K562 (cell line): ENCODE measurements around the gene RAP1A. TPM values are rescaled to one million over a fixed set of nuclear protein-coding genes. Genes with fewer than 3 reads are reported as not detected.

Experiments used
- ATAC-seq: fragments of 200-7000 bp; cut with Tn5 transposase; 3 replicates; pipeline ENCODE4 v1.9.1; 2020; ENCODE audit warnings: moderate library complexity
- BruUV-seq: library from RNA; stranded (reverse); fragments of 400-500 nt; replicated peaks from 2 replicates; lab custom pipeline; 2021; lab: Mats Ljungman, UMichigan
- CTCF ChIA-PET: fragments of 300-600 bp; formaldehyde crosslinking; extraction: SDS; loops from one replicate; lab custom pipeline; 2021; ENCODE audit warnings: low intra/inter-chr PET ratio; lab: Yijun Ruan, JAX
- POLR2A ChIA-PET: fragments of 300-600, 350-650 bp; sonication (Branson Sonifier 250); formaldehyde crosslinking; extraction: SDS; loops from one replicate; lab custom pipeline; 2021; ENCODE audit warnings: antibody characterized with exemption, inconsistent platforms; lab: Yijun Ruan, JAX
- DNase-seq, 4 experiments: peaks; one replicate each; pipeline versions ENCODE4 v3.0.0 to v3.0.0-alpha.2; 2011 to 2018; ENCODE audit warnings: low spot score in 3 of 4, mixed read lengths in 3 of 4; ENCODE audit errors: extremely low read depth in 1 of 4
- FAIRE-seq: peaks from 2 replicates; lab custom pipeline; 2011; peaks lifted over from hg19 to GRCh38; lab: Jason Lieb, UNC
- H2AFZ ChIP-seq: 2 replicates; pipeline ENCODE4 v1.6.0; 2011; ENCODE audit warnings: low read depth, low read length, control low read depth, inconsistent platforms
- H3K27ac ChIP-seq: fragments of 200-600 bp; 3 replicates; pipeline ENCODE4 v1.8.0; 2011; ENCODE audit warnings: low read depth, mild to moderate bottlenecking, control low read depth, inconsistent platforms, low read length, moderate library complexity, mixed read lengths; ENCODE audit errors: extremely low read depth
- H3K27me3 ChIP-seq, 2 experiments: fragments of 300-600 bp in 1 of 2; 2 replicates in 1 of 2; 3 replicates in 1 of 2; pipeline versions ENCODE4 v1.6.0 to v1.8.0; 2011; ENCODE audit warnings: inconsistent platforms in 2 of 2, low read length in 2 of 2, mild to moderate bottlenecking in 1 of 2, mixed read lengths in 1 of 2, moderate library complexity in 1 of 2; ENCODE audit not compliant: control insufficient read depth in 2 of 2, insufficient read depth in 2 of 2
- H3K36me3 ChIP-seq: fragments of 300-600 bp; 3 replicates; pipeline ENCODE4 v1.8.0; 2011; ENCODE audit warnings: mild to moderate bottlenecking, low read length, inconsistent platforms; ENCODE audit not compliant: control insufficient read depth, insufficient read depth
- H3K4me1 ChIP-seq, 2 experiments: fragments of 200-600 bp in 1 of 2; replicated peaks in 1 of 2; 2 replicates in 1 of 2; 3 replicates in 1 of 2; pipeline versions ENCODE4 v1.5.1 to v1.8.0; 2011; ENCODE audit warnings: inconsistent platforms in 2 of 2, low read length in 2 of 2, mild to moderate bottlenecking in 1 of 2, mixed read lengths in 1 of 2, moderate library complexity in 1 of 2; ENCODE audit not compliant: control insufficient read depth in 2 of 2, insufficient read depth in 2 of 2
- H3K4me2 ChIP-seq: 2 replicates; pipeline ENCODE4 v1.6.1; 2011; ENCODE audit warnings: low read length, control low read depth, inconsistent platforms, mixed read lengths; ENCODE audit not compliant: insufficient read depth
- H3K4me3 ChIP-seq: fragments of 200-600 bp; sonication (generic), shearing (Covaris generic); 2 replicates; pipeline ENCODE4 v1.5.1; 2016; ENCODE audit warnings: control low read depth, inconsistent platforms
- H3K79me2 ChIP-seq: fragments of 200-600 bp; 3 replicates; pipeline ENCODE4 v1.8.0; 2011; ENCODE audit warnings: low read length, inconsistent platforms; ENCODE audit not compliant: control insufficient read depth, insufficient read depth
- H3K9ac ChIP-seq, 2 experiments: 2 replicates each; pipeline versions ENCODE4 v1.6.0 to v1.6.1; 2011; ENCODE audit warnings: low read depth in 2 of 2, low read length in 2 of 2, control low read depth in 1 of 2, inconsistent platforms in 1 of 2, mild to moderate bottlenecking in 1 of 2, mixed read lengths in 1 of 2; ENCODE audit not compliant: insufficient read depth in 1 of 2
- H3K9me1 ChIP-seq: one replicate; pipeline ENCODE4 v1.6.0; 2011; ENCODE audit warnings: inconsistent platforms, mild to moderate bottlenecking, low read length, moderate library complexity; ENCODE audit not compliant: control insufficient read depth, insufficient read depth
- H3K9me3 ChIP-seq: replicated peaks from 2 replicates; pipeline ENCODE4 v1.5.1; 2011; ENCODE audit warnings: low read depth, low read length, inconsistent platforms; ENCODE audit not compliant: control insufficient read depth, insufficient read depth
- H4K20me1 ChIP-seq: replicated peaks from 2 replicates; pipeline ENCODE4 v1.6.1; 2011; ENCODE audit warnings: low read length, inconsistent platforms, mixed read lengths; ENCODE audit not compliant: control insufficient read depth, insufficient read depth
- CREBBP ChIP-seq: IDR thresholded peaks from one replicate; pipeline ENCODE4 v1.6.1; 2012; ENCODE audit warnings: low read depth, mild to moderate bottlenecking, control low read depth, inconsistent platforms, low read length
- KDM4B ChIP-seq, 2 experiments: fragments of 450-650 bp in 1 of 2; sonication (generic) in 1 of 2; IDR thresholded peaks; 2 replicates each; pipeline ENCODE4 v1.6.1; 2016 to 2017; ENCODE audit warnings: borderline replicate concordance in 2 of 2, antibody characterized with exemption in 1 of 2, low read depth in 1 of 2, mild to moderate bottlenecking in 1 of 2
- ZNF668 ChIP-seq: fragments of 250-450 bp; sonication (Bioruptor Pico); IDR thresholded peaks from 2 replicates; pipeline ENCODE4 v1.8.0; 2022; ENCODE audit warnings: mild to moderate bottlenecking, inconsistent platforms
- WGBS: fragments of 100-300 bp; shearing (Covaris generic); methylation state at CpG from one replicate; pipeline ENCODE4 v1.1.6; 2016; ENCODE audit warnings: low coverage, mixed read lengths; ENCODE audit not compliant: insufficient coverage; ENCODE audit errors: missing lambda C conversion rate; 5-methylcytosine and 5-hydroxymethylcytosine counted together
- in situ Hi-C: fragments of 300-500 bp; cut with MboI; formaldehyde crosslinking; loops from 4 replicates; pipeline ENCODE4 v1.15.0; 2018; ENCODE audit warnings: inconsistent platforms, mixed read lengths
- intact Hi-C: fragments of 100-400 bp; cut with micrococcal nuclease; formaldehyde crosslinking; loops from 2 replicates; pipeline ENCODE4 v1.14.2; 2022
- polyA plus RNA-seq, 8 experiments: library from polyadenylated mRNA; depleted of rRNA in 4 of 8; stranded (reverse) in 5 of 8; unstranded in 3 of 8; fragments of >200 nt; fragmentation: Nextera tagmentation in 2 of 8; fragmentation: Illumina TruSeq in 1 of 8; extraction: Ambion mirVana in 2 of 8; extraction: Trizol in 1 of 8; gene quantifications; 2 replicates each; pipeline versions ENCODE4 v1.2.1 to v1.2.3, GENCODE V29; 2011 to 2014; ENCODE audit warnings: inconsistent platforms in 1 of 8, missing spikeins in 1 of 8
- total RNA-seq, 7 experiments: library from RNA; depleted of rRNA in 6 of 7; stranded (reverse); fragments of >200 nt in 6 of 7; fragmentation: Illumina TruSeq in 2 of 7; extraction: Trizol in 2 of 7; gene quantifications; 2 replicates each; pipeline versions ENCODE4 v1.2.1 to v1.2.3, GENCODE V29; 2011 to 2021; ENCODE audit warnings: low replicate concordance in 1 of 7
- TF ChIP-seq, protein P1 (sequence below): fragments of 450-650 bp; conservative IDR thresholded peaks from 2 replicates; pipeline ENCODE4 v1.6.1; 2016; ENCODE audit warnings: missing genetic modification characterization, low read depth, mild to moderate bottlenecking, control low read depth, missing compliant biosample characterization

RAP1A gene
- total and polyA plus RNA-seq, 9 of the 15 experiments (the other 6 are each of a cell fraction or from before 2014, with no cell fraction given), result 13.4 to 86.2 (median 32.5) TPM

DNA sequence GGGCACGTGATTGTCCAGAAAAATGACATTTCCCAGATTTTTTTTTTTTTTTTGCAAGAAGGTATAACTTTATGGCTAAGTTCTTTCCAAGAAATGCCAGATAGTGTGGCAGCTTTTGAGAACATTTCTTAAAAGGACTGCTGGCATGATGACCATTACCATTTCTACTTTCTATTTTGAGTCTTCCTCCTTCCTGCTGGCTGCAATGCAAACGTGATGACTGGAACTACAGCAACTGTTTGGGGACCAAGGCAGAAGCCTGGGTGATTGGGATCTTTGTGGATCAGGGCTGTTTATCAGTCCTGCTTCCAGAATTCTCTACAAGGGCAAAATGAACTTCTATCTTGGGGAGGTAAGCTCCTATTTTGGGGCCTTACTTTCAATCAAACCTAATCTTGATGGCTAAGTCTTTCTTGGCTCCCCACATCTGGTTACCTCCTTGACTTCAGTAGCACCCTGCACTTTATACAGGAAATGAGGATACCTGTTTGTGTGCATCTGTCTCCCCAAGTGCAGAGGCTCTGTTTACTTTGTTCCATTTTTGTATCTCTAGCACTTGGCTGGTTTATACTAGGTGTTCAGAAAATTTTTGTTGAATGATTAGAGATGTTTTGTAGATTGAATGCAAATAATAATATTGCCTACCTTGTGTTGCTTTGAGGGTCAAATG lies 132.5 kb downstream of the RAP1A start:
- TF ChIP-seq ZNF668 (no peak), KDM4B (IDR thresholded peaks at IDR 0.05; ENCODE audit: borderline replicate concordance in 2 of 2, low read depth in 1 of 2) (no peak), CREBBP (no peak)
- TF ChIP-seq, protein P1, sequence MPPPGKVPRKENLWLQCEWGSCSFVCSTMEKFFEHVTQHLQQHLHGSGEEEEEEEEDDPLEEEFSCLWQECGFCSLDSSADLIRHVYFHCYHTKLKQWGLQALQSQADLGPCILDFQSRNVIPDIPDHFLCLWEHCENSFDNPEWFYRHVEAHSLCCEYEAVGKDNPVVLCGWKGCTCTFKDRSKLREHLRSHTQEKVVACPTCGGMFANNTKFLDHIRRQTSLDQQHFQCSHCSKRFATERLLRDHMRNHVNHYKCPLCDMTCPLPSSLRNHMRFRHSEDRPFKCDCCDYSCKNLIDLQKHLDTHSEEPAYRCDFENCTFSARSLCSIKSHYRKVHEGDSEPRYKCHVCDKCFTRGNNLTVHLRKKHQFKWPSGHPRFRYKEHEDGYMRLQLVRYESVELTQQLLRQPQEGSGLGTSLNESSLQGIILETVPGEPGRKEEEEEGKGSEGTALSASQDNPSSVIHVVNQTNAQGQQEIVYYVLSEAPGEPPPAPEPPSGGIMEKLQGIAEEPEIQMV (tag), result no peak
- Histone ChIP-seq H4K20me1 (peaks cover 3% of the 10 kb centered on the region; the same call in 1 of the 2 replicates), H3K9ac (no peak overlapping the region), H3K36me3 (peaks cover 3% of the 10 kb centered on the region; the same call in 2 of the 3 replicates), H3K27ac (no peak overlapping the region), H3K4me3 (no peak overlapping the region), H3K27me3 (peaks cover under 1 to 2% of the 10 kb centered on the region in 2 experiments; a peak in 3 of 5 replicates), H2AFZ (no peak overlapping the region), H3K9me3 (no peaks in the 10 kb centered on the region), H3K79me2 (peaks cover 16% of the 10 kb centered on the region), H3K4me1 (peaks cover 9 to 12% of the 10 kb centered on the region in 2 experiments), H3K9me1 (no peaks in the 10 kb centered on the region), H3K4me2 (no peak overlapping the region)
- DNase-seq (no peak), FAIRE-seq (no peak), ATAC-seq (no peak)
- 0% methylated on average over 2 of the region's 2 CpGs for WGBS
- CTCF ChIA-PET, result interaction anchor here (0.7 kb wide), 1 partner anchor 299 kb away, joined by 4 read pairs; no protein-coding TSS in a partner anchor
- intact Hi-C loops, result no loop called here
- POLR2A ChIA-PET, result interaction anchor here (1.0 to 1.3 kb wide), 2 partner anchors 9 to 13 kb away, joined by 3 to 4 read pairs; partner anchors contain the start of gene INKA2
- no TSS peak for BruUV-seq
- in situ Hi-C loops, result no loop called here
